Raji (cell line): ENCODE measurements around the gene SLC4A1.

Experiments
- POLR2A ChIP-seq: IDR thresholded peaks from 2 replicates; pipeline ENCODE4 v1.6.1; 2011; ENCODE audit warnings: low read depth, low read length, control low read depth; ENCODE audit not compliant: insufficient read depth

Gene SLC4A1

GRCh38 chr17:44267818-44268490 lies at the start of gene SLC4A1:
Gene SLC4A1 (minus strand): TSS chr17:44268135. CDS start chr17:44262866, 5,269 bp downstream.
- TF ChIP-seq POLR2A = no peak

GRCh38 chr17:44317545-44317944 lies 49.6 kb upstream of the SLC4A1 start:
- TF ChIP-seq POLR2A = peak; percentile 28; the same call in 1 of the 2 replicates

GRCh38 chr17:44315760-44316731 lies 48.1 kb upstream of the SLC4A1 start:
- no peak for TF ChIP-seq POLR2A

GRCh38 chr17:44314869-44315661 lies 47.1 kb upstream of the SLC4A1 start:
- TF ChIP-seq POLR2A = no peak

- no peak for TF ChIP-seq POLR2A
These were observed 46.6 kb upstream of the SLC4A1 start for GRCh38 chr17:44314524-44314868.

GRCh38 chr17:44314031-44314430 lies 46.1 kb upstream of the SLC4A1 start:
- no peak for TF ChIP-seq POLR2A

GRCh38 chr17:44312396-44313104 lies 44.6 kb upstream of the SLC4A1 start:
- TF ChIP-seq POLR2A = no peak

- no peak for TF ChIP-seq POLR2A
These were observed 43.7 kb upstream of the SLC4A1 start for GRCh38 chr17:44311562-44312181.

GRCh38 chr17:44310609-44311376 lies 42.9 kb upstream of the SLC4A1 start:
- no peak for TF ChIP-seq POLR2A

GRCh38 chr17:44310188-44310587 lies 42.3 kb upstream of the SLC4A1 start:
- TF ChIP-seq POLR2A = no peak

- TF ChIP-seq POLR2A = no peak
These were observed 41.5 kb upstream of the SLC4A1 start for GRCh38 chr17:44309472-44309871.

- no peak for TF ChIP-seq POLR2A
These were observed 40.9 kb upstream of the SLC4A1 start for GRCh38 chr17:44308865-44309264.

- no peak for TF ChIP-seq POLR2A
These were observed 40.4 kb upstream of the SLC4A1 start, which contains the start of gene RUNDC3A for GRCh38 chr17:44308320-44308818. Gene RUNDC3A (plus strand): TSS chr17:44308601. CDS start chr17:44308833, 232 bp downstream.
